HCT116 (cell line): Measurements from ENCODE around the gene CACNA1C. TPM values are rescaled to one million over a fixed set of nuclear protein-coding genes. Genes with fewer than 3 reads are reported as not detected.

ENCODE experiments used
- ATAC-seq: fragments of 200-7000 bp; cut with Tn5 transposase; 2 replicates; pipeline ENCODE4 v1.9.1; 2020; ENCODE audit warnings: mild to moderate bottlenecking, moderate library complexity
- BruUV-seq: library from RNA; stranded (reverse); fragments of 400-500 nt; replicated peaks from 2 replicates; lab custom pipeline; 2021; lab: Mats Ljungman, UMichigan
- CTCF ChIA-PET: fragments of 300-600 bp; sonication (Branson Sonifier 250); formaldehyde crosslinking; loops from one replicate; lab custom pipeline; 2021; ENCODE audit warnings: antibody characterized with exemption; lab: Charles Lee
- POLR2A ChIA-PET: fragments of 300-600, 350-600 bp; sonication (Branson Sonifier 250); formaldehyde crosslinking; loops from one replicate; lab custom pipeline; 2021; ENCODE audit warnings: antibody characterized with exemption; lab: Charles Lee
- RAD21 ChIA-PET, 2 experiments: fragments of 300-600 bp; sonication (Branson Sonifier 250); formaldehyde crosslinking; loops; one replicate each; lab custom pipeline; 2023; ENCODE audit warnings: low total read pairs in 2 of 2; ENCODE audit not compliant: uncharacterized antibody in 2 of 2, unreplicated experiment in 2 of 2, low non-redundant PET in 1 of 2; lab: Charles Lee
- DNase-seq: peaks from one replicate; pipeline ENCODE4 v3.0.0-alpha.2; 2010; ENCODE audit warnings: low read depth, low spot score
- H2AFZ ChIP-seq: fragments of 200-600 bp; shearing (Covaris generic), sonication (generic); 2 replicates; pipeline ENCODE4 v1.6.1; 2017; ENCODE audit warnings: low read depth, mixed run types, mixed read lengths, antibody characterized with exemption, low read length; ENCODE audit not compliant: poor library complexity, severe bottlenecking
- H3K27ac ChIP-seq: 2 replicates; pipeline ENCODE4 v1.5.1; 2012; ENCODE audit warnings: low read depth, low read length
- H3K27me3 ChIP-seq: fragments of 200-600 bp; sonication (generic); 2 replicates; pipeline ENCODE4 v1.6.1; 2016; ENCODE audit warnings: mixed run types, low read length, mixed read lengths; ENCODE audit not compliant: insufficient read depth
- H3K36me3 ChIP-seq, 2 experiments: fragments of 200-500 bp in 1 of 2; fragments of 200-600 bp in 1 of 2; sonication (Bioruptor generic) in 1 of 2; sonication (generic) in 1 of 2; 2 replicates each; pipeline versions ENCODE4 v1.5.1 to v1.6.1; 2014 to 2016; ENCODE audit warnings: low read length in 2 of 2, inconsistent platforms in 1 of 2, mixed read lengths in 1 of 2, mixed run types in 1 of 2; ENCODE audit not compliant: insufficient read depth in 2 of 2, control insufficient read depth in 1 of 2
- H3K4me1 ChIP-seq, 2 experiments: fragments of 200-600 bp in 1 of 2; sonication (generic) in 1 of 2; 2 replicates each; pipeline versions ENCODE4 v1.5.1 to v1.6.1; 2012 to 2017; ENCODE audit warnings: low read length in 2 of 2, inconsistent platforms in 1 of 2, mild to moderate bottlenecking in 1 of 2, mixed read lengths in 1 of 2, mixed run types in 1 of 2, moderate library complexity in 1 of 2; ENCODE audit not compliant: insufficient read depth in 2 of 2, control insufficient read depth in 1 of 2
- H3K4me2 ChIP-seq: fragments of 200-600 bp; sonication (generic); 2 replicates; pipeline ENCODE4 v1.6.1; 2017; ENCODE audit warnings: mixed run types, low read length, mixed read lengths
- H3K4me3 ChIP-seq, 2 experiments: fragments of 200-600 bp in 1 of 2; sonication (generic) in 1 of 2; replicated peaks in 1 of 2; 2 replicates each; pipeline ENCODE4 v1.5.1; 2011 to 2016; ENCODE audit warnings: low read length in 2 of 2, control low read depth in 1 of 2, low read depth in 1 of 2, mild to moderate bottlenecking in 1 of 2, mixed read lengths in 1 of 2, mixed run types in 1 of 2
- H3K79me2 ChIP-seq: fragments of 200-600 bp; sonication (generic); 2 replicates; pipeline ENCODE4 v1.6.1; 2017; ENCODE audit warnings: mild to moderate bottlenecking, mixed run types, low read length, moderate library complexity, mixed read lengths; ENCODE audit not compliant: insufficient read depth
- H3K9ac ChIP-seq: fragments of 200-600 bp; sonication (generic); 2 replicates; pipeline ENCODE4 v1.6.1; 2016; ENCODE audit warnings: low read length, mixed read lengths
- H3K9me2 ChIP-seq: fragments of 200-600 bp; sonication (generic), shearing (Covaris generic); 2 replicates; pipeline ENCODE4 v1.6.1; 2017; ENCODE audit warnings: mixed run types, mild to moderate bottlenecking, moderate library complexity; ENCODE audit not compliant: insufficient read depth
- H3K9me3 ChIP-seq, 2 experiments: fragments of 200-500 bp in 1 of 2; fragments of 200-600 bp in 1 of 2; sonication (Bioruptor generic) in 1 of 2; sonication (generic) in 1 of 2; 2 replicates each; pipeline ENCODE4 v1.6.1; 2014 to 2017; ENCODE audit warnings: low read length in 2 of 2, mixed read lengths in 2 of 2, inconsistent platforms in 1 of 2, low read depth in 1 of 2, mild to moderate bottlenecking in 1 of 2, mixed run types in 1 of 2, moderate library complexity in 1 of 2; ENCODE audit not compliant: control insufficient read depth in 1 of 2, insufficient read depth in 1 of 2
- H4K20me1 ChIP-seq: fragments of 200-600 bp; sonication (generic), shearing (Covaris generic); 2 replicates; pipeline ENCODE4 v1.6.1; 2017; ENCODE audit warnings: mixed run types, mild to moderate bottlenecking, moderate library complexity; ENCODE audit not compliant: insufficient read depth
- ATF3 ChIP-seq: IDR thresholded peaks from 2 replicates; pipeline ENCODE4 v1.6.1; 2012
- CEBPB ChIP-seq: IDR thresholded peaks from 2 replicates; pipeline ENCODE4 v1.6.1; 2012; ENCODE audit warnings: low read depth
- EGR1 ChIP-seq: IDR thresholded peaks from 2 replicates; pipeline ENCODE4 v1.6.1; 2012; ENCODE audit warnings: low read depth
- ELF1 ChIP-seq: IDR thresholded peaks from 2 replicates; pipeline ENCODE4 v1.6.1; 2012; ENCODE audit warnings: low read depth, borderline replicate concordance
- MAX ChIP-seq: IDR thresholded peaks from 2 replicates; pipeline ENCODE4 v1.6.1; 2012
- POLR2AphosphoS5 ChIP-seq: IDR thresholded peaks from 2 replicates; pipeline ENCODE4 v1.6.1; 2011; ENCODE audit warnings: mild to moderate bottlenecking, low read depth, low read length, moderate library complexity
- RAD21 ChIP-seq: IDR thresholded peaks from 2 replicates; pipeline ENCODE4 v1.6.1; 2012; ENCODE audit warnings: low read depth, mild to moderate bottlenecking
- REST ChIP-seq: IDR thresholded peaks from 2 replicates; pipeline ENCODE4 v1.6.1; 2012; ENCODE audit warnings: low read depth
- SIN3A ChIP-seq: IDR thresholded peaks from 2 replicates; pipeline ENCODE4 v1.6.1; 2012; ENCODE audit warnings: low read depth
- YY1 ChIP-seq: IDR thresholded peaks from 2 replicates; pipeline ENCODE4 v1.6.1; 2011; ENCODE audit warnings: low read length, low read depth, moderate library complexity, mild to moderate bottlenecking; ENCODE audit not compliant: insufficient replicate concordance; ENCODE audit errors: extremely low read depth
- ZNF274 ChIP-seq: fragments of 200-500 bp; sonication (Bioruptor generic); IDR thresholded peaks from 2 replicates; pipeline ENCODE4 v1.6.1; 2014; ENCODE audit warnings: mild to moderate bottlenecking, low read depth, low read length, inconsistent platforms
- intact Hi-C: fragments of 100-400 bp; cut with micrococcal nuclease; formaldehyde crosslinking; loops from 2 replicates; pipeline ENCODE4 v1.10.0; 2022
- total RNA-seq: library from RNA; stranded (reverse); gene quantifications from one replicate; pipeline ENCODE4 v1.2.1, GENCODE V29; 2021; ENCODE audit not compliant: unreplicated experiment

Gene CACNA1C
- total RNA-seq, 1 experiment from 2014 or later = 0.05 TPM

DNA sequence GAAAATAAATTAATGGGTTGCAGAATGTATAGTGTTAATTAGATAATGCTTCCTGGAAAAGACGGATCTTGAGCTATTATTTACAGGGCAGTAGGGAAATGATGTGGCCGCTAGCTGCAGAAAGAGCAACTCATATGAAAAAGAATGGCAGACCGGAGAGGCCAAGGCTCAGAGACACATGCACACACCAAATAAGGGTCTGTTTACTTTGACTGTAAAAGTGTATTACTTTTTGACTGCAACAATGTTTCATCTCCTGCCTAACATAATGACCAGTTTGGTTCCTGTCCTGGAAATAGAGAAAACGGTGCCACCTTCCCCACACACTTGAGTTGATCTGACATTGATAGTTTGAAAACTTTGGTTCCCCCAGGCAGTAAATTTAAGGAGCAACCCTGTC, 290.9 kb downstream of the CACNA1C start:
- ATAC-seq = no peak
- BruUV-seq = no TSS peak
- no peak overlapping the region for H2AFZ ChIP-seq
- H4K20me1 ChIP-seq = no peaks in the 10 kb centered on the region
- no peak for TF ChIP-seq MAX
- H3K9ac ChIP-seq = no peak overlapping the region
- H3K4me3 ChIP-seq = no peak overlapping the region
- H3K27me3 ChIP-seq = no peaks in the 10 kb centered on the region
- H3K36me3 ChIP-seq = no peaks in the 10 kb centered on the region
- no peak for DNase-seq
- no peak overlapping the region for H3K27ac ChIP-seq
- intact Hi-C loops = no loop called here
- CTCF ChIA-PET = no interaction called here
- H3K4me2 ChIP-seq = no peak overlapping the region
- H3K4me1 ChIP-seq = peaks cover 8 to 17% of the 10 kb centered on the region in 2 experiments
- H3K9me3 ChIP-seq = no peaks in the 10 kb centered on the region
- no peaks in the 10 kb centered on the region for H3K79me2 ChIP-seq
- H3K9me2 ChIP-seq = no peaks in the 10 kb centered on the region
- RAD21 ChIA-PET = no interaction called here
- POLR2A ChIA-PET = no interaction called here

DNA sequence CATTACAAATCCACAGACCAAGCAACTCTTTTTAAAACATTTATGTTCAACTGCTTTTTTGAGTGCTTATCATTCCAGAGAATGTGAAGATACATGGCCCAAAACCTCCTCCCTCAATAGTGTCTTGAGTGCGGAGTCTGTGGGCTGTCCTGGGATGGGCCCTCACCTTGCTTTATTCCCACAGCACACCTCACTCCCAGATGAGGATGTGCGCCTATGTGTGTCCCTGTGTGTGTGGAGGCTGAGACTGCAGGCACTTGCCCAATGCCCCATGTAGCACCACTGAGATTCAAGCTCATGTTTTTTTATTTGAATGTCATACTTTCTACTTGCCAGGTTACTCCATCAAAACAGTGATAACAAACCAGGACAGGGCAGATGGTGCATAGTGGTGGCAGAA, 291.7 kb downstream of the CACNA1C start:
- H3K79me2 ChIP-seq = no peaks in the 10 kb centered on the region
- RAD21 ChIA-PET = no interaction called here
- no peak for TF ChIP-seq YY1
- TF ChIP-seq ELF1 = no peak
- TF ChIP-seq REST = no peak
- TF ChIP-seq ZNF274 = no peak
- no peak for TF ChIP-seq RAD21
- TF ChIP-seq SIN3A = no peak
- no peak for TF ChIP-seq CEBPB
- no peak for TF ChIP-seq EGR1
- no peak for TF ChIP-seq POLR2AphosphoS5
- TF ChIP-seq ATF3 = no peak
- intact Hi-C loops = no loop called here
- CTCF ChIA-PET = interaction anchor here (1.2 kb wide), 1 partner anchor 16 kb away, joined by 3 read pairs; no protein-coding TSS in a partner anchor
- no peaks in the 10 kb centered on the region for H3K9me3 ChIP-seq
- ATAC-seq = no peak
- BruUV-seq = no TSS peak
- H2AFZ ChIP-seq = no peak overlapping the region
- H3K4me1 ChIP-seq = peaks cover under 1 to 9% of the 10 kb centered on the region in 2 experiments
- H3K4me3 ChIP-seq = no peak overlapping the region
- H3K27ac ChIP-seq = no peak overlapping the region
- no peaks in the 10 kb centered on the region for H4K20me1 ChIP-seq
- DNase-seq = no peak
- H3K36me3 ChIP-seq = no peaks in the 10 kb centered on the region
- H3K4me2 ChIP-seq = no peak overlapping the region
- POLR2A ChIA-PET = no interaction called here
- H3K9me2 ChIP-seq = no peaks in the 10 kb centered on the region
- no peaks in the 10 kb centered on the region for H3K27me3 ChIP-seq
- H3K9ac ChIP-seq = no peak overlapping the region
